ENCODE measurements around the gene PRUNE1.

DNA sequence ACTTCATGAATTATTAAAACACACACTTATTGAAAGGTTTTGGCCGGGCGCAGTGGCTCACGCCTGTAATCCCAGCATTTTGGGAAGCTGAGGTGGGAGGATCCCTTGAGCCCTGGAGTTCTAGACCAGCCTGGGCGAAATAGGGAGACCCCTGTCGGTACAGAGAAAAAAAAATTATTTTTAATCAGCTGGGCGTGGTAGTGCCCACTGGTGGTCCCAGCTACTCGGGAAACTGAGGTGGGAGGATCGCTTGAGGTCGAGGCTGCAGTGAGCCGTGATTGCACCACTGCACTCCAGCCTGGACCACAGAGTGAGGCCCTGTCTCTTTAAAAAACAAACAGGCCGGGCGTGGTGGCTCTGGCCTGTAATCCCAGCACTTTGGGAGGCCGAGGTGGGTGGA lies 64.0 kb downstream of the PRUNE1 start:
- TF ChIP-seq SP1 (IDR thresholded peaks at IDR 0.05) (no peak), FOXM1 (IDR thresholded peaks at IDR 0.05; ENCODE audit: borderline replicate concordance) (no peak)
